HG03139 (cell line): ENCODE measurements around the gene SLC6A3.
"Not testable (repeated sequence)": the region's sequence is repeated elsewhere in the genome, so short reads cannot be mapped to it uniquely, and the experiment has no call there.

Experiments used
- ATAC-seq: cut with Tn5 transposase; IDR thresholded peaks from one replicate; pipeline ENCODE4 v1.9.1; 2021; ENCODE audit not compliant: unreplicated experiment

SLC6A3 gene

GRCh38 chr5:1465117-1465516, 19.9 kb upstream of the SLC6A3 start:
- no peak for ATAC-seq

- no peak for ATAC-seq
These were observed 19.3 kb upstream of the SLC6A3 start for GRCh38 chr5:1464511-1464910.

- no peak for ATAC-seq
These were observed 18.8 kb upstream of the SLC6A3 start for GRCh38 chr5:1464096-1464446.

GRCh38 chr5:1463326-1464095, 18.3 kb upstream of the SLC6A3 start:
- ATAC-seq, result no peak

- ATAC-seq, result no peak
These were observed 17.1 kb upstream of the SLC6A3 start for GRCh38 chr5:1462358-1462757.

- ATAC-seq, result no peak
These were observed 16.2 kb upstream of the SLC6A3 start for GRCh38 chr5:1461396-1461795.

GRCh38 chr5:1460054-1460682, 14.9 kb upstream of the SLC6A3 start:
- no peak for ATAC-seq

- ATAC-seq, result not testable (repeated sequence)
These were observed 14.2 kb upstream of the SLC6A3 start for GRCh38 chr5:1459435-1459834.

GRCh38 chr5:1456110-1456881, 11.1 kb upstream of the SLC6A3 start:
- ATAC-seq, result not testable (repeated sequence)

GRCh38 chr5:1453613-1454012, 8.4 kb upstream of the SLC6A3 start:
- ATAC-seq, result no peak

GRCh38 chr5:1449081-1449630, 3.9 kb upstream of the SLC6A3 start:
- ATAC-seq, result no peak

- no peak for ATAC-seq
These were observed 3.3 kb upstream of the SLC6A3 start for GRCh38 chr5:1448511-1449011.

- ATAC-seq, result no peak
These were observed 2.6 kb upstream of the SLC6A3 start for GRCh38 chr5:1447671-1448361.

- no peak for ATAC-seq
These were observed 1.5 kb upstream of the SLC6A3 start for GRCh38 chr5:1446602-1447343.

- ATAC-seq, result no peak
These were observed 705 bp upstream of the SLC6A3 start for GRCh38 chr5:1445689-1446601.

GRCh38 chr5:1444361-1445189, 665 bp downstream of the SLC6A3 start:
- ATAC-seq, result no peak

- no peak for ATAC-seq
These were observed 1.3 kb downstream of the SLC6A3 start for GRCh38 chr5:1443991-1444360.

- no peak for ATAC-seq
These were observed 2.1 kb downstream of the SLC6A3 start for GRCh38 chr5:1443171-1443570.
